Activated T-helper 2 cell treated with anti-CD3 and anti-CD28 coated beads, Interferon-gamma antibody, Interleukin-2, Interleukin-4, amounts not matched to agents 10 μg/mL and 5 μg/mL and 100 μg/mL, durations not matched to agents 14 hours and 24 hours and 36 hours (primary cell): Measurements from ENCODE around the gene MS4A6E. TPM values are rescaled to one million over a fixed set of nuclear protein-coding genes. Genes with fewer than 3 reads are reported as not detected.

Experiments
- DNase-seq: peaks from one replicate; pipeline ENCODE4 v3.0.0; 2021; ENCODE audit warnings: low spot score
- H3K27ac Mint-ChIP-seq: one replicate; pipeline ENCODE4 v1.8.0; 2021; ENCODE audit warnings: mixed read lengths
- H3K27me3 Mint-ChIP-seq: one replicate; pipeline ENCODE4 v1.8.0; 2021; ENCODE audit warnings: low read depth, mixed read lengths
- H3K36me3 Mint-ChIP-seq: one replicate; pipeline ENCODE4 v1.8.0; 2021; ENCODE audit warnings: low read depth, mixed read lengths
- H3K4me1 Mint-ChIP-seq: one replicate; pipeline ENCODE4 v1.8.0; 2021; ENCODE audit warnings: low read depth, mixed read lengths
- H3K4me3 Mint-ChIP-seq: one replicate; pipeline ENCODE4 v1.8.0; 2021; ENCODE audit warnings: low read depth, mild to moderate bottlenecking, moderate library complexity, mixed read lengths
- H3K9me3 Mint-ChIP-seq: one replicate; pipeline ENCODE4 v1.8.0; 2021; ENCODE audit warnings: mixed read lengths
- intact Hi-C: fragments of 100-400 bp; cut with micrococcal nuclease; formaldehyde crosslinking; loops from one replicate; pipeline ENCODE4 v1.15.1; 2023
- total RNA-seq: library from RNA; stranded (reverse); gene quantifications from 2 replicates; pipeline ENCODE4 v1.2.3, GENCODE V29; 2022

The MS4A6E gene
- total RNA-seq, 1 donor from 2014 or later, result not detected

GRCh38 chr11:60370252-60370810, 43.3 kb downstream of the MS4A6E start:
- H3K27ac Mint-ChIP-seq, result no peak overlapping the region
- no peaks in the 10 kb centered on the region for H3K27me3 Mint-ChIP-seq
- intact Hi-C loops, result no loop called here
- no peaks in the 10 kb centered on the region for H3K9me3 Mint-ChIP-seq
- H3K4me3 Mint-ChIP-seq, result no peak overlapping the region
- no peak for DNase-seq
- no peaks in the 10 kb centered on the region for H3K36me3 Mint-ChIP-seq
- no peaks in the 10 kb centered on the region for H3K4me1 Mint-ChIP-seq

DNA sequence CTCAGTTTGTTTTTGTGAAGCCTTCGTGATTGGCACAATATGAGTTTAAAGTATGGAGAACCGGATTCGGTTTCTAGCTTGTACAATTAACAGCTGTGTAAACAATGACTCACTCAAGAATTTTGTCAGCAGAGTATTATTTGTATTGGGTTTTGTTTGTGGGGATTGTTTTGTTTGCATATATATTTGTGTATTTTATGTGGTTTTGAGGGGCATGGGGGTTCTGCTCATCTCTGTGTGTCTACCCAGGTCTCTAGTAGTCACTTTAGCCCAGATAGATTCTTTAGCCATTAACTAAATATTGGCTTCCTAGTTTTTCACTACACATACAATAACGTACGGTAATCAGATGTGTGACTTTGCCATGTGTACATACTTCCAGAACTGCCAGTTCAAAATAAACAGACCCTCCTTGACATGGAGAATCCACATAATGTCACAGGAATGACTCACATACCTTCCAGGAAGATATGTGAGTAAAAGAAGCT, 43.8 kb downstream of the MS4A6E start:
- intact Hi-C loops, result no loop called here
- no peaks in the 10 kb centered on the region for H3K36me3 Mint-ChIP-seq
- no peak for DNase-seq
- H3K9me3 Mint-ChIP-seq, result no peaks in the 10 kb centered on the region
- H3K27me3 Mint-ChIP-seq, result no peaks in the 10 kb centered on the region
- no peak overlapping the region for H3K4me3 Mint-ChIP-seq
- H3K4me1 Mint-ChIP-seq, result no peaks in the 10 kb centered on the region
- no peak overlapping the region for H3K27ac Mint-ChIP-seq

- Mint-ChIP-seq H3K27me3 (no peaks in the 10 kb centered on the region), H3K27ac (no peak overlapping the region), H3K4me3 (no peak overlapping the region), H3K4me1 (no peaks in the 10 kb centered on the region), H3K9me3 (no peaks in the 10 kb centered on the region), H3K36me3 (no peaks in the 10 kb centered on the region)
- intact Hi-C loops, result no loop called here
- no peak for DNase-seq
These were observed 44.3 kb downstream of the MS4A6E start for GRCh38 chr11:60371386-60371785.

GRCh38 chr11:60371854-60372253, 44.8 kb downstream of the MS4A6E start:
- Mint-ChIP-seq H3K4me3 (no peak overlapping the region), H3K36me3 (no peaks in the 10 kb centered on the region), H3K27me3 (peaks cover 2% of the 10 kb centered on the region), H3K9me3 (no peaks in the 10 kb centered on the region), H3K27ac (no peak overlapping the region), H3K4me1 (no peaks in the 10 kb centered on the region)
- DNase-seq, result no peak
- intact Hi-C loops, result no loop called here

DNA sequence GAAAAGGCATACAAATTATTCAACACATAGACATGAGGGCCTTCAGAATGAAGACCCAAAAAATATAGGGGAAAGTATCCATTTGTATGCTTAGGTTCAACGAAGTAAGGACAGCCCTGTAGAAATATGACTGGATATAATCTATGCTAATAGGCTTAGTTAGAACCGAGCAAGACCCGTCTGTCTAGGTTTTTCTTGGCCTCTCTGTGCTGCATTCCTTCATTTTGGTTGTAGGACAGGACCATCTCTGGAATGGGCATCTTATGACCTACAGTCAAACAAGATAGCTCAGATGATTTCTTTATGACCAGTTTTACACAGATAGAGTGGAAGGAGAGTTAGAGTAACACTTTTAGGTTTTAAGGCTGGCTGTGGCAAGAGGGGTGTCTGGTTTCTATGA, 45.7 kb downstream of the MS4A6E start:
- Mint-ChIP-seq H3K4me1 (peaks cover 2% of the 10 kb centered on the region), H3K36me3 (no peaks in the 10 kb centered on the region), H3K27ac (no peak overlapping the region), H3K4me3 (no peak overlapping the region), H3K9me3 (no peaks in the 10 kb centered on the region), H3K27me3 (peaks cover 2% of the 10 kb centered on the region)
- DNase-seq, result no peak
- intact Hi-C loops, result no loop called here

DNA sequence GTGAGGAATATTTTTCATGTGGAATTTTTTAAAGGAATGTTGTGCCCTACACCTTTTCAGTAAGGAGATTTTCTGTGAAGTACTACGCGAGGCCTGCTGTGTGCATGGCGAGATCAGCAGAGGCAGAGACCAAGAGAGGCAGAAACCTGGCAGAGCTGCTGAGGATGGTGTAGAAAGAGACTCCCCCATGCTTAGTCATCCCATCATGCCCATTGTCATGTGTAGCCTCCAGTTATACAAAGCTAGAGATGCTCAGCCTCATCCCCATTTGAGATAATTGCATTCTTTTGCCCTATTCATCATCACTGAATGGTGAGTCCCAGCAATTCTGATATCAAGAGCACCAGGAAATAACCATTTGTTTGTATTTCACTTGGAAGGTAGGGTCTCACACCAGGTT, 48.3 kb downstream of the MS4A6E start:
- intact Hi-C loops, result no loop called here
- peaks cover 9% of the 10 kb centered on the region for H3K27me3 Mint-ChIP-seq
- H3K36me3 Mint-ChIP-seq, result no peaks in the 10 kb centered on the region
- H3K9me3 Mint-ChIP-seq, result no peaks in the 10 kb centered on the region
- H3K27ac Mint-ChIP-seq, result no peak overlapping the region
- no peak for DNase-seq
- H3K4me3 Mint-ChIP-seq, result no peak overlapping the region
- H3K4me1 Mint-ChIP-seq, result peaks cover 7% of the 10 kb centered on the region

- no peak overlapping the region for H3K27ac Mint-ChIP-seq
- peaks cover 7% of the 10 kb centered on the region for H3K4me1 Mint-ChIP-seq
- intact Hi-C loops, result no loop called here
- H3K4me3 Mint-ChIP-seq, result no peak overlapping the region
- peaks cover 9% of the 10 kb centered on the region for H3K27me3 Mint-ChIP-seq
- no peaks in the 10 kb centered on the region for H3K36me3 Mint-ChIP-seq
- no peaks in the 10 kb centered on the region for H3K9me3 Mint-ChIP-seq
- DNase-seq, result no peak
These were observed 49.5 kb downstream of the MS4A6E start for GRCh38 chr11:60376601-60377000.

DNA sequence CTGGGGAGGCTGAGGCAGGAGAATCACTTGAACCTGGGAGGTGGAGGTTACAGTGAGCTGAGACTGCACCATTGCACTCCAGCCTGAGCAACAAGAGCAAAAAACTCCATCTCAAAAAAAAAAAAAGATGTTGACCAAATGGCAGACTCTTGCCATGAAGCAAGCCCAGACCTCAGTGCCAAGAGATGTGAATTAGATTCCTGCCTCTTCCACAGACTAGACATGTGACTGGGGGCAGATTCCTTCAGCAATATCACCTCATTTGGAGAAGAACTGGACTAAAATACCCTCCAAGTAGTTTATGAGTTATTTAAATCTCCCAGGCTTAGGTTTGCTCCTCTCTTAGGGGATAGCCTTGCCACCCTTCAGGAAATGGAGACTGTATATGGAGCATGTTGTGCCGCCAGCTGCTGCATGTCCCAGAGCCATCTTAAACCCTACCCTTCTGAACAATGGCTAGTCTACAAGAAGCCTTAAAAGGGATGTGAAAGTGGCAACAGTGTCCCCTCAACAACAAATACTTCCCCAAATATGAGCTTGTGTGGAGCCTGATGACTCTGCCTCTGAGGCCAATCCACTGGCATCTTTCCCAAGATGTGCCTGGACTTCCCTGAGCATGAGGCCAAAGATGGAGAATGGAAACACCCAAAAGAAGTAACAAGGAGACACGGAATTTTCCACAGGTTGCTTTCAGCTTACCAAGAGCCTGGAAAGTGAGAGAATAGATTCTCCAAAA, 50.5 kb downstream of the MS4A6E start:
- H3K9me3 Mint-ChIP-seq, result no peaks in the 10 kb centered on the region
- H3K27me3 Mint-ChIP-seq, result peaks cover 9% of the 10 kb centered on the region
- H3K27ac Mint-ChIP-seq, result no peak overlapping the region
- intact Hi-C loops, result no loop called here
- H3K4me1 Mint-ChIP-seq, result peaks cover 7% of the 10 kb centered on the region
- H3K4me3 Mint-ChIP-seq, result no peak overlapping the region
- no peaks in the 10 kb centered on the region for H3K36me3 Mint-ChIP-seq
- DNase-seq, result no peak

- H3K9me3 Mint-ChIP-seq, result no peaks in the 10 kb centered on the region
- peaks cover 7% of the 10 kb centered on the region for H3K4me1 Mint-ChIP-seq
- no peaks in the 10 kb centered on the region for H3K36me3 Mint-ChIP-seq
- H3K27ac Mint-ChIP-seq, result no peak within 1 kb of the TSS
- H3K4me3 Mint-ChIP-seq, result no peak within 1 kb of the TSS
- DNase-seq, result no peak
- intact Hi-C loops, result no loop called here
- peaks cover 9% of the 10 kb centered on the region for H3K27me3 Mint-ChIP-seq
These were observed 51.3 kb downstream of the MS4A6E start, which contains the start of gene MS4A7 for GRCh38 chr11:60378354-60378753. Gene MS4A7 (plus strand): TSS chr11:60378532. CDS start chr11:60383142, 4,610 bp downstream.

GRCh38 chr11:60389279-60389910, 62.3 kb downstream of the MS4A6E start:
- Mint-ChIP-seq H3K4me1 (no peaks in the 10 kb centered on the region), H3K36me3 (no peaks in the 10 kb centered on the region), H3K27me3 (peaks cover 1% of the 10 kb centered on the region), H3K9me3 (no peaks in the 10 kb centered on the region), H3K4me3 (no peak overlapping the region), H3K27ac (no peak overlapping the region)
- intact Hi-C loops, result no loop called here
- no peak for DNase-seq

DNA sequence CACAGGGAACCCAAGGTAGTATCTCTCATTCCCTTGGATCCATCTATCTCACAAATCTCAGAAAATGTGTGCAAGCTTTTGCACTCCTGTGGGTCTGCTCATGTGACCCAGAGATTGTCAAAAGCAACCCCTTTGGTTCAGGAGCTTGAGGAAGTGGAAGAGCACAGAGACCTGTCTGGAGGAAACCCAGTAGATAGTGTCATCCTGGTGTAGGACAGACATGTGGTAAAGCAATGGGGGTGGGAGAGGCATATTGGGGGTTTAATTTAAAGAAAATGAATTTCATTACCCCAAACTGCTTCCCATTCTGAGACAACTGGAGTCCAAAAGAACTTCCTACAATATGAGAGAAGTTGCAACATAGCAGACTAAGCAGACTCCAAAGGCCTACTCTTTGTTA, 63.4 kb downstream of the MS4A6E start:
- Mint-ChIP-seq H3K9me3 (no peaks in the 10 kb centered on the region), H3K4me1 (no peaks in the 10 kb centered on the region), H3K27me3 (peaks cover 1% of the 10 kb centered on the region), H3K27ac (no peak overlapping the region), H3K36me3 (no peaks in the 10 kb centered on the region), H3K4me3 (no peak overlapping the region)
- DNase-seq, result no peak
- intact Hi-C loops, result no loop called here
